ENCODE results near the gene NKX2-2.

The NKX2-2 gene

GRCh38 chr20:21534453-21534852, 20.6 kb upstream of the NKX2-2 start:
- no peak for DNase-seq (ENCODE audit: low spot score)
- TF ChIP-seq CTCF (IDR thresholded peaks at IDR 0.05; ENCODE audit: extremely low read depth, missing control alignments) = no peak

GRCh38 chr20:21529863-21530262, 16.0 kb upstream of the NKX2-2 start:
- TF ChIP-seq CTCF (IDR thresholded peaks at IDR 0.05; ENCODE audit: extremely low read depth, missing control alignments) = peak; percentile 6
- peak; percentile 39 for DNase-seq (ENCODE audit: low spot score)

- TF ChIP-seq CTCF (IDR thresholded peaks at IDR 0.05; ENCODE audit: extremely low read depth, missing control alignments) = peak; percentile 6
Observed at GRCh38 chr20:21528870-21529269, 15.0 kb upstream of the NKX2-2 start.

GRCh38 chr20:21527908-21528307, 14.0 kb upstream of the NKX2-2 start:
- TF ChIP-seq CTCF (IDR thresholded peaks at IDR 0.05; ENCODE audit: extremely low read depth, missing control alignments) = no peak
- DNase-seq (ENCODE audit: low spot score) = no peak

More at GRCh38 chr20:21528870-21529269, 15.0 kb upstream of the NKX2-2 start:
- no peak for DNase-seq (ENCODE audit: low spot score)

GRCh38 chr20:21526776-21527175, 12.9 kb upstream of the NKX2-2 start:
- no peak for DNase-seq (ENCODE audit: low spot score)
- no peak for TF ChIP-seq CTCF (IDR thresholded peaks at IDR 0.05; ENCODE audit: extremely low read depth, missing control alignments)

GRCh38 chr20:21523895-21524294, 10.0 kb upstream of the NKX2-2 start:
- no peak for TF ChIP-seq CTCF (IDR thresholded peaks at IDR 0.05; ENCODE audit: extremely low read depth, missing control alignments)
- no peak for DNase-seq (ENCODE audit: low spot score)

- no peak for TF ChIP-seq CTCF (IDR thresholded peaks at IDR 0.05; ENCODE audit: extremely low read depth, missing control alignments)
- no peak for DNase-seq (ENCODE audit: low spot score)
Observed at GRCh38 chr20:21523281-21523868, 9.5 kb upstream of the NKX2-2 start.

Measured in GM20000 (cell line).